ENCODE data around the gene CCDC146.

GRCh38 chr7:77157446-77157845, 35.0 kb downstream of the CCDC146 start:
- TF ChIP-seq CTCF (IDR thresholded peaks at IDR 0.05) (no peak), POLR2A (IDR thresholded peaks at IDR 0.05) (no peak)
